ENCODE data around the gene MAFF.
A peak's percentile ranks its signal among the peaks of the same experiment; 100 is the strongest.

GRCh38 chr22:38258895-38259294 lies 57.1 kb downstream of the MAFF start:
- TF ChIP-seq CTCF (IDR thresholded peaks at IDR 0.05) (no peak), POLR2AphosphoS5 (IDR thresholded peaks at IDR 0.05) (peak in 2 of 3 donors; percentile 7 to 47), EP300 (IDR thresholded peaks at IDR 0.05) (no peak), POLR2A (IDR thresholded peaks at IDR 0.05) (no peak)

All from stomach (tissue), 4 donors.